ENCODE measurements around the gene SLAMF1.

DNA sequence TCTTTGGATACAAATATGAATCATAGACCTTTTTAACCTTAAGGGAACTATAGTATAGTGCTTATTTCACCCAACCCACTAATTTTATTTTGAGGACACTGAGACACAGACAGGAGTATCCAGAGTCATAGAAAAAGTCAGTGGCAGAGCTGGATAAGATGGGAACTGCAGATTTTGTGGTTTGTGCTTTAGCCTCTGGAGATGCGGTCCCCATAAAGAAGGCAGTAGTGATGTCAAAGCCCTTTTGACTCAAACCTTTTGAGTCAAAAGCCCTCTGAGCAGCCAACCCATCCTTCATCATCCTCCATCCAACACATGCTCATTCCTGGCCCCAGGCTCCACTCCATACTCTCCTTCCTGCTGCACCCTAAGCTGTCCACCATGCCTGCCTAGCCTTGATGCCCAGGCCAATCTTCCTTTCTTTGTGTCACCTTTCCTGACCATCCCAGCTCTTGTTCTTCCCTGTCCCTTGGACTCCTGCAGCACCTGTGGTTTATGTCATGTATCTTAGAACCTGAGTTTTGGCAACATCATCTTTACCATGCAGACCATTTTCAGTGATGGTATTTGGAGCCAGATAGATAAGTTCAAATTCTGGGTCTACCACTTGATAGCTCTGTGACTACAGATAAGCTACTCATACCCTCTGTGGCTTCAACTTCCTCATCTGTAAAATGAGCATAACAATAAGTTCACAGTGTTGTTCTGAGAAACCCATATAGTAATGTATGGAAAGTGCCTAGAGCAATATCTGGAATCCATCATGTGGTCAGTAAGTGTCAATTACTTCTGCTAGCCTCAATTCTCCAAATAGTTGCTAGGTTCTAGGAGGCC is 20.1 kb downstream of the SLAMF1 start:
- no peak for TF ChIP-seq EP300 (IDR thresholded peaks at IDR 0.05)
- TF ChIP-seq CTCF (IDR thresholded peaks at IDR 0.05) = no peak
- TF ChIP-seq POLR2A (IDR thresholded peaks at IDR 0.05; ENCODE audit: low read depth) = no peak
- TF ChIP-seq POLR2AphosphoS5 (IDR thresholded peaks at IDR 0.05) = no peak
